ENCODE measurements around the gene CRACDL. TPM values are rescaled to one million over a fixed set of nuclear protein-coding genes. Genes with fewer than 3 reads are reported as not detected.
A peak's percentile ranks its signal among the peaks of the same experiment; 100 is the strongest.

CRACDL gene
- total RNA-seq, 1 experiment from 2014 or later: 3.1 TPM

GRCh38 chr2:98803405-98804264, 132.4 kb downstream of the CRACDL start:
- DNase-seq (ENCODE audit: low spot score): no peak

GRCh38 chr2:98802344-98802743, 133.7 kb downstream of the CRACDL start:
- no peak for DNase-seq (ENCODE audit: low spot score)

GRCh38 chr2:98801921-98802321, 134.1 kb downstream of the CRACDL start:
- DNase-seq (ENCODE audit: low spot score): no peak

- no peak for DNase-seq (ENCODE audit: low spot score)
These were observed 134.7 kb downstream of the CRACDL start for GRCh38 chr2:98801286-98801685.

GRCh38 chr2:98800330-98801064, 135.5 kb downstream of the CRACDL start:
- no peak for DNase-seq (ENCODE audit: low spot score)

GRCh38 chr2:98799375-98800329, 136.4 kb downstream of the CRACDL start:
- DNase-seq (ENCODE audit: low spot score): no peak

GRCh38 chr2:98796775-98797544, 139.1 kb downstream of the CRACDL start:
- no peak for DNase-seq (ENCODE audit: low spot score)

GRCh38 chr2:98795891-98796676, 139.9 kb downstream of the CRACDL start:
- DNase-seq (ENCODE audit: low spot score): no peak

GRCh38 chr2:98793897-98794830, 141.9 kb downstream of the CRACDL start:
- DNase-seq (ENCODE audit: low spot score): no peak

- DNase-seq (ENCODE audit: low spot score): no peak
These were observed 142.8 kb downstream of the CRACDL start for GRCh38 chr2:98793275-98793674.

GRCh38 chr2:98790221-98790620, 145.8 kb downstream of the CRACDL start:
- DNase-seq (ENCODE audit: low spot score): no peak

- DNase-seq (ENCODE audit: low spot score): no peak
These were observed 148.3 kb downstream of the CRACDL start for GRCh38 chr2:98787700-98788099.

GRCh38 chr2:98786179-98786578, 149.8 kb downstream of the CRACDL start:
- DNase-seq (ENCODE audit: low spot score): no peak

GRCh38 chr2:98782570-98782969, 153.5 kb downstream of the CRACDL start:
- no peak for DNase-seq (ENCODE audit: low spot score)

- no peak for DNase-seq (ENCODE audit: low spot score)
These were observed 154.2 kb downstream of the CRACDL start for GRCh38 chr2:98781822-98782221.

- DNase-seq (ENCODE audit: low spot score): no peak
These were observed 157.1 kb downstream of the CRACDL start for GRCh38 chr2:98778741-98779483.

- peak; percentile 10 for DNase-seq (ENCODE audit: low spot score)
These were observed 157.9 kb downstream of the CRACDL start for GRCh38 chr2:98778151-98778550.

GRCh38 chr2:98777710-98778109, 158.3 kb downstream of the CRACDL start:
- no peak for DNase-seq (ENCODE audit: low spot score)

Data from A172 (cell line).